ENCODE measurements around the gene THADA. TPM values are rescaled to one million over a fixed set of nuclear protein-coding genes. Genes with fewer than 3 reads are reported as not detected.

Gene THADA
- total and polyA plus RNA-seq, 5 donors from 2014 or later, result 19.1 to 52.9 (median 20.2) TPM

- Histone ChIP-seq H3K27ac (ENCODE audit: insufficient read depth, low read length, poor library complexity, severe bottlenecking) (no peak overlapping the region), H3K9me3 (ENCODE audit: control insufficient read depth in 2 of 2, low read length in 2 of 2) (no peaks in the 10 kb centered on the region), H3K4me1 (ENCODE audit: control insufficient read depth, insufficient read depth, low read length, poor library complexity, severe bottlenecking) (no peaks in the 10 kb centered on the region), H3K36me3 (ENCODE audit: control insufficient read depth, insufficient read depth, low read length) (no peaks in the 10 kb centered on the region), H3K4me3 (ENCODE audit: low read depth, low read length) (no peak overlapping the region), H3K27me3 (ENCODE audit: control insufficient read depth, insufficient read depth, low read length) (no peaks in the 10 kb centered on the region)
- DNase-seq (no peak), ATAC-seq (ENCODE audit: low read depth in 2 of 2) (no peak)
- Mint-ChIP-seq H3K4me3 (no peak overlapping the region), H3K27me3 (no peaks in the 10 kb centered on the region), H3K4me1 (peaks cover 0 to 7% (median 2%) of the 10 kb centered on the region in 4 donors), H3K27ac (no peak overlapping the region), H3K36me3 (peaks cover 14% of the 10 kb centered on the region), H3K9me3 (peaks cover 0 to 1% (median 0%) of the 10 kb centered on the region in 7 donors)
Measured at GRCh38 chr2:43356774-43357173, 239.1 kb downstream of the THADA start.

GRCh38 chr2:43355399-43355798 is 240.4 kb downstream of the THADA start:
- Mint-ChIP-seq H3K9me3 (no peaks in the 10 kb centered on the region), H3K27me3 (no peaks in the 10 kb centered on the region), H3K36me3 (peaks cover 23% of the 10 kb centered on the region), H3K4me3 (no peak overlapping the region), H3K4me1 (peaks cover 0 to 8% (median 2%) of the 10 kb centered on the region in 4 donors), H3K27ac (no peak overlapping the region)
- no peak overlapping the region for H3K27ac ChIP-seq (ENCODE audit: insufficient read depth, low read length, poor library complexity, severe bottlenecking)
- no peaks in the 10 kb centered on the region for H3K4me1 ChIP-seq (ENCODE audit: control insufficient read depth, insufficient read depth, low read length, poor library complexity, severe bottlenecking)
- DNase-seq (no peak), ATAC-seq (ENCODE audit: low read depth in 2 of 2) (no peak)
- no peaks in the 10 kb centered on the region for H3K27me3 ChIP-seq (ENCODE audit: control insufficient read depth, insufficient read depth, low read length)
- no peak overlapping the region for H3K4me3 ChIP-seq (ENCODE audit: low read depth, low read length)
- no peaks in the 10 kb centered on the region for H3K9me3 ChIP-seq (ENCODE audit: control insufficient read depth in 2 of 2, low read length in 2 of 2)
- H3K36me3 ChIP-seq (ENCODE audit: control insufficient read depth, insufficient read depth, low read length), result no peaks in the 10 kb centered on the region

- Histone ChIP-seq H3K4me1 (ENCODE audit: control insufficient read depth, insufficient read depth, low read length, poor library complexity, severe bottlenecking) (no peaks in the 10 kb centered on the region), H3K27ac (ENCODE audit: insufficient read depth, low read length, poor library complexity, severe bottlenecking) (no peak overlapping the region), H3K27me3 (ENCODE audit: control insufficient read depth, insufficient read depth, low read length) (no peaks in the 10 kb centered on the region), H3K4me3 (ENCODE audit: low read depth, low read length) (no peak overlapping the region), H3K36me3 (ENCODE audit: control insufficient read depth, insufficient read depth, low read length) (peaks cover 5% of the 10 kb centered on the region), H3K9me3 (ENCODE audit: control insufficient read depth in 2 of 2, low read length in 2 of 2) (no peaks in the 10 kb centered on the region)
- no peaks in the 10 kb centered on the region for H3K9me3 Mint-ChIP-seq
- no peak overlapping the region for H3K27ac Mint-ChIP-seq
- H3K4me1 Mint-ChIP-seq, result peaks cover 0 to 8% (median 5%) of the 10 kb centered on the region in 4 donors
- H3K36me3 Mint-ChIP-seq, result peaks cover 33% of the 10 kb centered on the region
- ATAC-seq (ENCODE audit: low read depth in 2 of 2), result no peak
- no peak for DNase-seq
- no peak overlapping the region for H3K4me3 Mint-ChIP-seq
- no peaks in the 10 kb centered on the region for H3K27me3 Mint-ChIP-seq
Measured at GRCh38 chr2:43349904-43350303, 245.9 kb downstream of the THADA start.

GRCh38 chr2:43348908-43349661 is 246.8 kb downstream of the THADA start:
- no peaks in the 10 kb centered on the region for H3K9me3 ChIP-seq (ENCODE audit: control insufficient read depth in 2 of 2, low read length in 2 of 2)
- Mint-ChIP-seq H3K4me3 (no peak overlapping the region), H3K36me3 (peaks cover 34% of the 10 kb centered on the region), H3K27me3 (no peaks in the 10 kb centered on the region), H3K9me3 (no peaks in the 10 kb centered on the region), H3K27ac (peak overlapping the region in 2 of 3 donors; percentile 8 to 19), H3K4me1 (peaks cover 0 to 14% (median 5%) of the 10 kb centered on the region in 4 donors)
- ATAC-seq (ENCODE audit: low read depth in 2 of 2) (no peak), DNase-seq (no peak)
- no peaks in the 10 kb centered on the region for H3K27me3 ChIP-seq (ENCODE audit: control insufficient read depth, insufficient read depth, low read length)
- H3K36me3 ChIP-seq (ENCODE audit: control insufficient read depth, insufficient read depth, low read length), result peaks cover 6% of the 10 kb centered on the region
- H3K27ac ChIP-seq (ENCODE audit: insufficient read depth, low read length, poor library complexity, severe bottlenecking), result no peak overlapping the region
- no peak overlapping the region for H3K4me3 ChIP-seq (ENCODE audit: low read depth, low read length)
- no peaks in the 10 kb centered on the region for H3K4me1 ChIP-seq (ENCODE audit: control insufficient read depth, insufficient read depth, low read length, poor library complexity, severe bottlenecking)

- H3K36me3 ChIP-seq (ENCODE audit: control insufficient read depth, insufficient read depth, low read length), result peaks cover 16% of the 10 kb centered on the region
- no peak for ATAC-seq (ENCODE audit: low read depth in 2 of 2)
Measured at GRCh38 chr2:43347746-43348145, 248.1 kb downstream of the THADA start.

GRCh38 chr2:43346602-43347567 is 249.0 kb downstream of the THADA start:
- no peaks in the 10 kb centered on the region for H3K9me3 Mint-ChIP-seq
- no peak overlapping the region for H3K27ac Mint-ChIP-seq
- H3K27me3 Mint-ChIP-seq, result no peaks in the 10 kb centered on the region
- no peaks in the 10 kb centered on the region for H3K9me3 ChIP-seq (ENCODE audit: control insufficient read depth in 2 of 2, low read length in 2 of 2)
- H3K27me3 ChIP-seq (ENCODE audit: control insufficient read depth, insufficient read depth, low read length), result no peaks in the 10 kb centered on the region
- peaks cover 0 to 10% (median 6%) of the 10 kb centered on the region in 4 donors for H3K4me1 Mint-ChIP-seq
- H3K4me1 ChIP-seq (ENCODE audit: control insufficient read depth, insufficient read depth, low read length, poor library complexity, severe bottlenecking), result no peaks in the 10 kb centered on the region
- H3K36me3 Mint-ChIP-seq, result peaks cover 55% of the 10 kb centered on the region
- H3K4me3 Mint-ChIP-seq, result no peak overlapping the region
- no peak for ATAC-seq (ENCODE audit: low read depth in 2 of 2)
- no peak for DNase-seq
- H3K36me3 ChIP-seq (ENCODE audit: control insufficient read depth, insufficient read depth, low read length), result peaks cover 22% of the 10 kb centered on the region
- H3K27ac ChIP-seq (ENCODE audit: insufficient read depth, low read length, poor library complexity, severe bottlenecking), result no peak overlapping the region
- no peak overlapping the region for H3K4me3 ChIP-seq (ENCODE audit: low read depth, low read length)

More at GRCh38 chr2:43347746-43348145, 248.1 kb downstream of the THADA start:
- no peaks in the 10 kb centered on the region for H3K27me3 Mint-ChIP-seq
- Histone ChIP-seq H3K4me3 (ENCODE audit: low read depth, low read length) (no peak overlapping the region), H3K9me3 (ENCODE audit: control insufficient read depth in 2 of 2, low read length in 2 of 2) (no peaks in the 10 kb centered on the region), H3K27ac (ENCODE audit: insufficient read depth, low read length, poor library complexity, severe bottlenecking) (no peak overlapping the region), H3K4me1 (ENCODE audit: control insufficient read depth, insufficient read depth, low read length, poor library complexity, severe bottlenecking) (no peaks in the 10 kb centered on the region), H3K27me3 (ENCODE audit: control insufficient read depth, insufficient read depth, low read length) (no peaks in the 10 kb centered on the region)
- no peak for DNase-seq
- H3K4me1 Mint-ChIP-seq, result peaks cover 0 to 11% (median 6%) of the 10 kb centered on the region in 4 donors
- no peak overlapping the region for H3K4me3 Mint-ChIP-seq
- H3K36me3 Mint-ChIP-seq, result peaks cover 48% of the 10 kb centered on the region
- H3K27ac Mint-ChIP-seq, result peak overlapping the region in 1 of 3 donors; percentile 49
- no peaks in the 10 kb centered on the region for H3K9me3 Mint-ChIP-seq

GRCh38 chr2:43345872-43346271 is 250.0 kb downstream of the THADA start:
- Histone ChIP-seq H3K36me3 (ENCODE audit: control insufficient read depth, insufficient read depth, low read length) (peaks cover 26% of the 10 kb centered on the region), H3K27me3 (ENCODE audit: control insufficient read depth, insufficient read depth, low read length) (no peaks in the 10 kb centered on the region), H3K27ac (ENCODE audit: insufficient read depth, low read length, poor library complexity, severe bottlenecking) (no peak overlapping the region), H3K9me3 (ENCODE audit: control insufficient read depth in 2 of 2, low read length in 2 of 2) (no peaks in the 10 kb centered on the region), H3K4me1 (ENCODE audit: control insufficient read depth, insufficient read depth, low read length, poor library complexity, severe bottlenecking) (no peaks in the 10 kb centered on the region), H3K4me3 (ENCODE audit: low read depth, low read length) (no peak overlapping the region)
- Mint-ChIP-seq H3K36me3 (peaks cover 52% of the 10 kb centered on the region), H3K4me3 (no peak overlapping the region), H3K27ac (peak overlapping the region in 1 of 3 donors; percentile 47), H3K4me1 (peaks cover 0 to 10% (median 4%) of the 10 kb centered on the region in 4 donors), H3K27me3 (no peaks in the 10 kb centered on the region), H3K9me3 (no peaks in the 10 kb centered on the region)
- no peak for ATAC-seq (ENCODE audit: low read depth in 2 of 2)
- no peak for DNase-seq
